WTC11 (cell line): ENCODE results near the gene RTEL1. TPM values are rescaled to one million over a fixed set of nuclear protein-coding genes. Genes with fewer than 3 reads are reported as not detected.
"Not testable (repeated sequence)": the region's sequence is repeated elsewhere in the genome, so short reads cannot be mapped to it uniquely, and the experiment has no call there.

Experiments used
- ATAC-seq: fragments of 200-7000 bp; cut with Tn5 transposase; 2 replicates; pipeline ENCODE4 v1.10.0; 2021; ENCODE audit warnings: mild to moderate bottlenecking, moderate library complexity
- CTCF ChIA-PET: fragments of 300-600 bp; sonication (Branson Sonifier 250); formaldehyde crosslinking; loops from one replicate; lab custom pipeline; 2021; ENCODE audit warnings: antibody characterized with exemption; lab: Charles Lee
- POLR2A ChIA-PET: fragments of 350-600 bp; sonication (Branson Sonifier 250); formaldehyde crosslinking; loops from one replicate; lab custom pipeline; 2021; ENCODE audit warnings: antibody characterized with exemption; lab: Charles Lee
- DNase-seq: peaks from one replicate; pipeline ENCODE4 v3.0.0; 2021; ENCODE audit warnings: low spot score
- H3K27ac Mint-ChIP-seq: 2 replicates; pipeline ENCODE4 v1.8.0; 2021; ENCODE audit warnings: mixed read lengths
- H3K27me3 Mint-ChIP-seq: 2 replicates; pipeline ENCODE4 v1.8.0; 2021; ENCODE audit warnings: low read depth, mild to moderate bottlenecking, moderate library complexity, mixed read lengths
- H3K36me3 Mint-ChIP-seq: 2 replicates; pipeline ENCODE4 v1.8.0; 2021; ENCODE audit warnings: mixed read lengths
- H3K4me1 Mint-ChIP-seq: 2 replicates; pipeline ENCODE4 v1.8.0; 2022; ENCODE audit warnings: mixed read lengths
- H3K4me3 Mint-ChIP-seq: 2 replicates; pipeline ENCODE4 v1.8.0; 2021; ENCODE audit warnings: mild to moderate bottlenecking, moderate library complexity, mixed read lengths
- H3K9me3 Mint-ChIP-seq: 2 replicates; pipeline ENCODE4 v1.8.0; 2021; ENCODE audit warnings: mixed read lengths
- FOXK1 ChIP-seq: sonication (generic); formaldehyde crosslinking; IDR thresholded peaks from 2 replicates; pipeline ENCODE4 v1.8.0; 2022; ENCODE audit warnings: mild to moderate bottlenecking, moderate library complexity, missing genetic modification reagents
- JAZF1 ChIP-seq: fragments of 250-450 bp; sonication (Bioruptor Pico); IDR thresholded peaks from 2 replicates; pipeline ENCODE4 v1.9.0; 2021; ENCODE audit warnings: moderate library complexity, mild to moderate bottlenecking, inconsistent platforms
- JUN ChIP-seq: sonication (generic); formaldehyde crosslinking; IDR thresholded peaks from 2 replicates; pipeline ENCODE4 v1.8.0; 2023; ENCODE audit warnings: mild to moderate bottlenecking, missing genetic modification reagents
- MYBL2 ChIP-seq: sonication (generic); formaldehyde crosslinking; IDR thresholded peaks from 2 replicates; pipeline ENCODE4 v1.8.1; 2023; ENCODE audit warnings: mild to moderate bottlenecking, moderate library complexity, missing genetic modification reagents
- NFATC4 ChIP-seq: fragments of 250-450 bp; sonication (Bioruptor Pico); IDR thresholded peaks from 2 replicates; pipeline ENCODE4 v1.9.0; 2021; ENCODE audit warnings: mild to moderate bottlenecking
- PRRX2 ChIP-seq: fragments of 250-450 bp; sonication (Bioruptor Pico); IDR thresholded peaks from 2 replicates; pipeline ENCODE4 v1.8.0; 2021; ENCODE audit warnings: mild to moderate bottlenecking
- RELA ChIP-seq: sonication (generic); formaldehyde crosslinking; IDR thresholded peaks from 2 replicates; pipeline ENCODE4 v1.8.1; 2022; ENCODE audit warnings: missing genetic modification reagents, mild to moderate bottlenecking, borderline replicate concordance
- TEAD1 ChIP-seq: sonication (generic); formaldehyde crosslinking; IDR thresholded peaks from 2 replicates; pipeline ENCODE4 v1.8.0; 2022; ENCODE audit warnings: mild to moderate bottlenecking, missing genetic modification reagents
- ZBTB21 ChIP-seq: sonication (generic); formaldehyde crosslinking; IDR thresholded peaks from 2 replicates; pipeline ENCODE4 v1.8.1; 2023; ENCODE audit warnings: mild to moderate bottlenecking, missing genetic modification reagents, borderline replicate concordance
- ZNF396 ChIP-seq: fragments of 250-450 bp; sonication (Bioruptor Pico); IDR thresholded peaks from 2 replicates; pipeline ENCODE4 v1.8.0; 2021; ENCODE audit warnings: mild to moderate bottlenecking, moderate library complexity, borderline replicate concordance
- total RNA-seq: library from RNA; stranded (reverse); gene quantifications from 3 replicates; pipeline ENCODE4 v1.2.3, GENCODE V29; 2021
- TF ChIP-seq, protein P1 (sequence below): sonication (generic); formaldehyde crosslinking; IDR thresholded peaks from 2 replicates; pipeline ENCODE4 v1.8.0; 2023; ENCODE audit warnings: mild to moderate bottlenecking, missing genetic modification reagents
- TF ChIP-seq, protein P2 (sequence below): fragments of 250-450 bp; sonication (Bioruptor Pico); IDR thresholded peaks from 2 replicates; pipeline ENCODE4 v1.9.0; 2021; ENCODE audit warnings: mild to moderate bottlenecking
- TF ChIP-seq, protein P3 (sequence below): fragments of 250-450 bp; sonication (Bioruptor Pico); conservative IDR thresholded peaks from 2 replicates; pipeline ENCODE4 v1.9.0; 2021; ENCODE audit warnings: mild to moderate bottlenecking
- TF ChIP-seq, protein P4 (sequence below): fragments of 250-450 bp; sonication (Bioruptor Pico); IDR thresholded peaks from 2 replicates; pipeline ENCODE4 v1.9.0; 2021; ENCODE audit warnings: moderate library complexity, mild to moderate bottlenecking, inconsistent platforms, borderline replicate concordance
- TF ChIP-seq, protein P5 (sequence below): sonication (generic); formaldehyde crosslinking; IDR thresholded peaks from 2 replicates; pipeline ENCODE4 v1.8.1; 2023; ENCODE audit warnings: mild to moderate bottlenecking, missing genetic modification reagents
- TF ChIP-seq, protein P6 (sequence below): sonication (generic); formaldehyde crosslinking; IDR thresholded peaks from 2 replicates; pipeline ENCODE4 v1.8.1; 2023; ENCODE audit warnings: mild to moderate bottlenecking, missing genetic modification reagents, moderate library complexity
- TF ChIP-seq, protein P7 (sequence below): sonication (generic); formaldehyde crosslinking; IDR thresholded peaks from 2 replicates; pipeline ENCODE4 v1.8.1; 2022; ENCODE audit warnings: low read depth, missing genetic modification reagents, borderline replicate concordance
- TF ChIP-seq, protein P8 (sequence below): sonication (generic); formaldehyde crosslinking; IDR thresholded peaks from 2 replicates; pipeline ENCODE4 v1.8.1; 2022; ENCODE audit warnings: mild to moderate bottlenecking, moderate library complexity, missing genetic modification reagents

RTEL1 gene
- total RNA-seq, 1 experiment from 2014 or later, result 44.9 TPM

DNA sequence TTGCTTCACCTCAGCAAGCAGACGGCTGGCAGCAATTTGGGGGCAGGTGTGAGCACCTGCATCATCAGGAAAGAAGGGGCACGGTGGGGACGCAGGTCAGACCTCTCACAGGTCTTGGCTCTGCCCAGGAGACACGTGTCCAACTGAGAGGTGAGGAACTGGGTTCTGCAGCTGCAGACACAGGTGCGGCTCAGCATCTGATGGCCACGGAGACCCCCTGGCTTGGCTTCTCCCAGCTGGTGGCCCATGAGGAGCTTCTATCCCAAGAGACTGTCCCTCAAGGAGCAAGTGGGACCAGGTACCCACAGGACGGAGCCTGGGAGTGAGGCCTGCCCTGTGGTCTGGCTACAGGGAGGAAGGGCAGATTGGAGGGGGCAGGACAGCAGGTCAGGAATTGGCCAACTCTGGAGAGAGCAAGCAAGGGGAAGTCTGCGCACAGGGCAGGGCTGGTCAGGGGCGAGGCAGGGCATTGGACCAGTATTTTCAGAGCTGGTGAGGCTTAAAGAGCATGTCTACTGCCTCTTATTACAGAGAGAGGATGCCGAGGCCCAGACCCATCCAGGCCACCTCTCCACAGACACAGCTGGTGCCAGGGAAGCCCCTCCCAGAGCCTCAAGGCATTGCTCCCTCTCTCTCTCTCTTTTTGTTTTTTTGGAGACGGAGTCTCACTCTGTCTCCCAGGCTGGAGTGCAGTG lies 9.1 kb upstream of the RTEL1 start (continued):
- TF ChIP-seq, protein P1, sequence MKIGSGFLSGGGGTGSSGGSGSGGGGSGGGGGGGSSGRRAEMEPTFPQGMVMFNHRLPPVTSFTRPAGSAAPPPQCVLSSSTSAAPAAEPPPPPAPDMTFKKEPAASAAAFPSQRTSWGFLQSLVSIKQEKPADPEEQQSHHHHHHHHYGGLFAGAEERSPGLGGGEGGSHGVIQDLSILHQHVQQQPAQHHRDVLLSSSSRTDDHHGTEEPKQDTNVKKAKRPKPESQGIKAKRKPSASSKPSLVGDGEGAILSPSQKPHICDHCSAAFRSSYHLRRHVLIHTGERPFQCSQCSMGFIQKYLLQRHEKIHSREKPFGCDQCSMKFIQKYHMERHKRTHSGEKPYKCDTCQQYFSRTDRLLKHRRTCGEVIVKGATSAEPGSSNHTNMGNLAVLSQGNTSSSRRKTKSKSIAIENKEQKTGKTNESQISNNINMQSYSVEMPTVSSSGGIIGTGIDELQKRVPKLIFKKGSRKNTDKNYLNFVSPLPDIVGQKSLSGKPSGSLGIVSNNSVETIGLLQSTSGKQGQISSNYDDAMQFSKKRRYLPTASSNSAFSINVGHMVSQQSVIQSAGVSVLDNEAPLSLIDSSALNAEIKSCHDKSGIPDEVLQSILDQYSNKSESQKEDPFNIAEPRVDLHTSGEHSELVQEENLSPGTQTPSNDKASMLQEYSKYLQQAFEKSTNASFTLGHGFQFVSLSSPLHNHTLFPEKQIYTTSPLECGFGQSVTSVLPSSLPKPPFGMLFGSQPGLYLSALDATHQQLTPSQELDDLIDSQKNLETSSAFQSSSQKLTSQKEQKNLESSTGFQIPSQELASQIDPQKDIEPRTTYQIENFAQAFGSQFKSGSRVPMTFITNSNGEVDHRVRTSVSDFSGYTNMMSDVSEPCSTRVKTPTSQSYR (CRISPR knock-in tag), result no peak
- no peak for TF ChIP-seq NFATC4 (CRISPR knock-in tag)
- TF ChIP-seq ZBTB21 (CRISPR knock-in tag), result no peak
- TF ChIP-seq, protein P2, sequence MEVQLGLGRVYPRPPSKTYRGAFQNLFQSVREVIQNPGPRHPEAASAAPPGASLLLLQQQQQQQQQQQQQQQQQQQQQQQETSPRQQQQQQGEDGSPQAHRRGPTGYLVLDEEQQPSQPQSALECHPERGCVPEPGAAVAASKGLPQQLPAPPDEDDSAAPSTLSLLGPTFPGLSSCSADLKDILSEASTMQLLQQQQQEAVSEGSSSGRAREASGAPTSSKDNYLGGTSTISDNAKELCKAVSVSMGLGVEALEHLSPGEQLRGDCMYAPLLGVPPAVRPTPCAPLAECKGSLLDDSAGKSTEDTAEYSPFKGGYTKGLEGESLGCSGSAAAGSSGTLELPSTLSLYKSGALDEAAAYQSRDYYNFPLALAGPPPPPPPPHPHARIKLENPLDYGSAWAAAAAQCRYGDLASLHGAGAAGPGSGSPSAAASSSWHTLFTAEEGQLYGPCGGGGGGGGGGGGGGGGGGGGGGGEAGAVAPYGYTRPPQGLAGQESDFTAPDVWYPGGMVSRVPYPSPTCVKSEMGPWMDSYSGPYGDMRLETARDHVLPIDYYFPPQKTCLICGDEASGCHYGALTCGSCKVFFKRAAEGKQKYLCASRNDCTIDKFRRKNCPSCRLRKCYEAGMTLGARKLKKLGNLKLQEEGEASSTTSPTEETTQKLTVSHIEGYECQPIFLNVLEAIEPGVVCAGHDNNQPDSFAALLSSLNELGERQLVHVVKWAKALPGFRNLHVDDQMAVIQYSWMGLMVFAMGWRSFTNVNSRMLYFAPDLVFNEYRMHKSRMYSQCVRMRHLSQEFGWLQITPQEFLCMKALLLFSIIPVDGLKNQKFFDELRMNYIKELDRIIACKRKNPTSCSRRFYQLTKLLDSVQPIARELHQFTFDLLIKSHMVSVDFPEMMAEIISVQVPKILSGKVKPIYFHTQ, result no peak
- TF ChIP-seq, protein P3, sequence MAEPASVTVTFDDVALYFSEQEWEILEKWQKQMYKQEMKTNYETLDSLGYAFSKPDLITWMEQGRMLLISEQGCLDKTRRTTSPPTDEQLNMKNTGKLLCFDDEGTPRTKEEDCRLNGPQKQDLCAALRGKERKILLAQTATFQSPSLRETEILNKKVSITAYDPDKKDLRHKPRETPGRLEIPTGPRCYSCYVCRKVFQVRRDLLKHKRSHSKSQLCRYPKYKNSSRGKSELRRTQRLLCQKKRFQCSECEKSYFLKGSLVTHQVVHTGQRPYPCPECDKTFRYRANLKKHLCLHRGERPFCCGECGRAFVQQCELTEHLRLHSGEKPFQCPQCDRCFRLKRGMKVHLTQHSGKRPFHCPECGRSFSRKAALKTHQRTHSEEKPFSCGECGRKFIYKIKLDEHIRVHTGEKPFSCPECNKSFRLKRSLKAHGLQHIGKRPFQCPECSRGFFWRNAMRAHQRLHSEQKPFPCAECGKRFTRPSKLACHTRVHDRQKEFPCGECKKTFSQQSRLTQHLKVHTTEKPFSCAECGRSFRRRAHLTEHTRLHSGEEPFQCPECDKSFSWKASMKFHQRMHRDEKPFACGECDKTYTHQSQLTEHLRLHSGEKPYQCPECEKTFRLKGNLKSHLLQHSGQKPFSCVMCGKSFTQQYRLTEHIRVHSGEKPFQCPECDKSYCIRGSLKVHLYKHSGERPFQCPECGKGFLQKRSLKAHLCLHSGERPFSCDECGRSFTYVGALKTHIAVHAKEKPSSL (CRISPR knock-in tag), result no peak
- TF ChIP-seq ZNF396, result no peak
- TF ChIP-seq, protein P4, sequence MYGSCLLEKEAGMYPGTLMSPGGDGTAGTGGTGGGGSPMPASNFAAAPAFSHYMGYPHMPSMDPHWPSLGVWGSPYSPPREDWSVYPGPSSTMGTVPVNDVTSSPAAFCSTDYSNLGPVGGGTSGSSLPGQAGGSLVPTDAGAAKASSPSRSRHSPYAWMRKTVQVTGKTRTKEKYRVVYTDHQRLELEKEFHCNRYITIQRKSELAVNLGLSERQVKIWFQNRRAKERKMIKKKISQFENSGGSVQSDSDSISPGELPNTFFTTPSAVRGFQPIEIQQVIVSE (CRISPR knock-in tag), result no peak
- TF ChIP-seq, protein P5, sequence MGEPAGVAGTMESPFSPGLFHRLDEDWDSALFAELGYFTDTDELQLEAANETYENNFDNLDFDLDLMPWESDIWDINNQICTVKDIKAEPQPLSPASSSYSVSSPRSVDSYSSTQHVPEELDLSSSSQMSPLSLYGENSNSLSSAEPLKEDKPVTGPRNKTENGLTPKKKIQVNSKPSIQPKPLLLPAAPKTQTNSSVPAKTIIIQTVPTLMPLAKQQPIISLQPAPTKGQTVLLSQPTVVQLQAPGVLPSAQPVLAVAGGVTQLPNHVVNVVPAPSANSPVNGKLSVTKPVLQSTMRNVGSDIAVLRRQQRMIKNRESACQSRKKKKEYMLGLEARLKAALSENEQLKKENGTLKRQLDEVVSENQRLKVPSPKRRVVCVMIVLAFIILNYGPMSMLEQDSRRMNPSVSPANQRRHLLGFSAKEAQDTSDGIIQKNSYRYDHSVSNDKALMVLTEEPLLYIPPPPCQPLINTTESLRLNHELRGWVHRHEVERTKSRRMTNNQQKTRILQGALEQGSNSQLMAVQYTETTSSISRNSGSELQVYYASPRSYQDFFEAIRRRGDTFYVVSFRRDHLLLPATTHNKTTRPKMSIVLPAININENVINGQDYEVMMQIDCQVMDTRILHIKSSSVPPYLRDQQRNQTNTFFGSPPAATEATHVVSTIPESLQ (CRISPR knock-in tag), result no peak

DNA sequence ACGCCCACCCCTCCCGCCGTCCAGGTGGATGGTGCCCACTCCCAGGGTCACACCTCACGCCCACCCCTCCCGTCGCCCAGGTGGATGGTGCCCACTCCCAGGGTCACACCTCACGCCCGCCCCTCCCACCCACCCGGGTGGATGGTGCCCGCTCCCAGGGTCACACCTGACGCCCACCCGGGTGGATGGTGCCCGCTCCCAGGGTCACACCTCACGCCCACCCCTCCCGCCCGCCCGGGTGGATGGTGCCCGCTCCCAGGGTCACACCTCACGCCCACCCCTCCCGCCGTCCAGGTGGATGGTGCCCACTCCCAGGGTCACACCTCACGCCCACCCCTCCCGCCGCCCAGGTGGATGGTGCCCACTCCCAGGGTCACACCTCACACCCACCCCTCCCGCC lies 7.6 kb upstream of the RTEL1 start:
- CTCF ChIA-PET, result interaction anchor here (0.9 to 4.0 kb wide), 3 partner anchors 8 to 330 kb away, joined by 3 to 50 read pairs (median 3); no protein-coding TSS in a partner anchor
- H3K4me1 Mint-ChIP-seq, result peaks cover 16% of the 10 kb centered on the region
- H3K9me3 Mint-ChIP-seq, H3K27ac Mint-ChIP-seq, H3K27me3 Mint-ChIP-seq, POLR2A ChIA-PET, DNase-seq, H3K4me3 Mint-ChIP-seq, ATAC-seq, H3K36me3 Mint-ChIP-seq: not testable (repeated sequence)

DNA sequence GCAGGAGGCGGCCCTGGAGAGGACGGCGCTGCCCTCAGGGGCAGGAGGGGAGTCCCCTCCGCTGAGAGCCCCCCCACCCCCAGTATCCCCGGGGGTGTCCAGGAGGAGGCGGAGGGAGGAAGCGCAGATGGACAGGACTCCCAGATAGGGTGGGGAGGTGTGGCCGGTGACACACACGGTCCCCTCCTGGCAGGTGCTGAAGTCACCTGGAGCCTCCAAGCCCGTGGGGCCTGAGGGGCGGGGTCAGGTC lies 6.2 kb upstream of the RTEL1 start:
- H3K36me3 Mint-ChIP-seq, result no peaks in the 10 kb centered on the region
- H3K27ac Mint-ChIP-seq, result no peak overlapping the region
- CTCF ChIA-PET, result interaction anchor here (0.9 to 4.0 kb wide), 4 partner anchors 10 to 115 kb away, joined by 3 to 50 read pairs (median 5); partner anchors contain the start of genes ARFRP1, PTK6 and ZGPAT
- H3K4me1 Mint-ChIP-seq, result peaks cover 16% of the 10 kb centered on the region
- no peak for DNase-seq
- ATAC-seq, result no peak
- POLR2A ChIA-PET, result interaction anchor here (3.1 kb wide), 1 partner anchor 10 kb away, joined by 23 read pairs; no protein-coding TSS in a partner anchor
- H3K27me3 Mint-ChIP-seq, result peaks cover 3% of the 10 kb centered on the region; the same call in 1 of the 2 replicates
- H3K9me3 Mint-ChIP-seq, result no peaks in the 10 kb centered on the region
- peak overlapping the region; percentile 70 for H3K4me3 Mint-ChIP-seq
- TF ChIP-seq, protein P6, sequence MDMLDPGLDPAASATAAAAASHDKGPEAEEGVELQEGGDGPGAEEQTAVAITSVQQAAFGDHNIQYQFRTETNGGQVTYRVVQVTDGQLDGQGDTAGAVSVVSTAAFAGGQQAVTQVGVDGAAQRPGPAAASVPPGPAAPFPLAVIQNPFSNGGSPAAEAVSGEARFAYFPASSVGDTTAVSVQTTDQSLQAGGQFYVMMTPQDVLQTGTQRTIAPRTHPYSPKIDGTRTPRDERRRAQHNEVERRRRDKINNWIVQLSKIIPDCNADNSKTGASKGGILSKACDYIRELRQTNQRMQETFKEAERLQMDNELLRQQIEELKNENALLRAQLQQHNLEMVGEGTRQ (CRISPR knock-in tag), result no peak
- TF ChIP-seq, protein P7, sequence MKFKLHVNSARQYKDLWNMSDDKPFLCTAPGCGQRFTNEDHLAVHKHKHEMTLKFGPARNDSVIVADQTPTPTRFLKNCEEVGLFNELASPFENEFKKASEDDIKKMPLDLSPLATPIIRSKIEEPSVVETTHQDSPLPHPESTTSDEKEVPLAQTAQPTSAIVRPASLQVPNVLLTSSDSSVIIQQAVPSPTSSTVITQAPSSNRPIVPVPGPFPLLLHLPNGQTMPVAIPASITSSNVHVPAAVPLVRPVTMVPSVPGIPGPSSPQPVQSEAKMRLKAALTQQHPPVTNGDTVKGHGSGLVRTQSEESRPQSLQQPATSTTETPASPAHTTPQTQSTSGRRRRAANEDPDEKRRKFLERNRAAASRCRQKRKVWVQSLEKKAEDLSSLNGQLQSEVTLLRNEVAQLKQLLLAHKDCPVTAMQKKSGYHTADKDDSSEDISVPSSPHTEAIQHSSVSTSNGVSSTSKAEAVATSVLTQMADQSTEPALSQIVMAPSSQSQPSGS (CRISPR knock-in tag), result no peak
- no peak for TF ChIP-seq JAZF1 (CRISPR knock-in tag)
- TF ChIP-seq, protein P8, sequence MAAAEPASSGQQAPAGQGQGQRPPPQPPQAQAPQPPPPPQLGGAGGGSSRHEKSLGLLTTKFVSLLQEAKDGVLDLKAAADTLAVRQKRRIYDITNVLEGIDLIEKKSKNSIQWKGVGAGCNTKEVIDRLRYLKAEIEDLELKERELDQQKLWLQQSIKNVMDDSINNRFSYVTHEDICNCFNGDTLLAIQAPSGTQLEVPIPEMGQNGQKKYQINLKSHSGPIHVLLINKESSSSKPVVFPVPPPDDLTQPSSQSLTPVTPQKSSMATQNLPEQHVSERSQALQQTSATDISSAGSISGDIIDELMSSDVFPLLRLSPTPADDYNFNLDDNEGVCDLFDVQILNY, result no peak
- TF ChIP-seq RELA (CRISPR knock-in tag), result no peak
- TF ChIP-seq MYBL2, result no peak
- TF ChIP-seq PRRX2 (CRISPR knock-in tag), result no peak
- TF ChIP-seq TEAD1, result no peak
- TF ChIP-seq FOXK1 (CRISPR knock-in tag), result no peak
- no peak for TF ChIP-seq JUN (CRISPR knock-in tag)
